Left ventricle myocardium inferior (tissue), 1 donor: ENCODE measurements around the gene L2HGDH. TPM values are rescaled to one million over a fixed set of nuclear protein-coding genes. Genes with fewer than 3 reads are reported as not detected.

Experiments used
- DNase-seq: peaks from one replicate; pipeline ENCODE4 v3.0.0-alpha.2; 2020
- H3K27ac ChIP-seq: fragments of 200-600 bp; replicated peaks from 2 replicates; pipeline ENCODE4 v1.8.0; 2021
- H3K27me3 ChIP-seq: fragments of 200-600 bp; 2 replicates; pipeline ENCODE4 v1.8.0; 2021; ENCODE audit warnings: low read depth
- H3K36me3 ChIP-seq: fragments of 200-600 bp; 2 replicates; pipeline ENCODE4 v1.8.0; 2021
- H3K4me1 ChIP-seq: fragments of 200-600 bp; 2 replicates; pipeline ENCODE4 v1.8.0; 2021
- H3K4me3 ChIP-seq: fragments of 200-600 bp; 2 replicates; pipeline ENCODE4 v1.8.0; 2021; ENCODE audit warnings: mild to moderate bottlenecking, moderate library complexity
- H3K9me3 ChIP-seq: fragments of 200-600 bp; replicated peaks from 2 replicates; pipeline ENCODE4 v1.8.0; 2021
- CTCF ChIP-seq: fragments of 200-600 bp; IDR thresholded peaks from 2 replicates; pipeline ENCODE4 v1.8.0; 2021; ENCODE audit warnings: antibody characterized with exemption, mild to moderate bottlenecking, borderline replicate concordance
- intact Hi-C: fragments of 100-400 bp; cut with micrococcal nuclease; formaldehyde crosslinking; loops from one replicate; pipeline ENCODE4 v1.11.0; 2022
- total RNA-seq: library from RNA; stranded (reverse); fragmentation: NEBNext Ultra II Directional; extraction: Animal tissue kit (Norgen Biotek cat#: 25700); gene quantifications from one replicate; pipeline ENCODE4 v1.2.1, GENCODE V29; 2021
- donor health status: DM: no; HTN: yes; CAD: no; lungs with severe emphysema.

Gene L2HGDH
- total RNA-seq, 1 donor from 2014 or later = 11.3 TPM

DNA sequence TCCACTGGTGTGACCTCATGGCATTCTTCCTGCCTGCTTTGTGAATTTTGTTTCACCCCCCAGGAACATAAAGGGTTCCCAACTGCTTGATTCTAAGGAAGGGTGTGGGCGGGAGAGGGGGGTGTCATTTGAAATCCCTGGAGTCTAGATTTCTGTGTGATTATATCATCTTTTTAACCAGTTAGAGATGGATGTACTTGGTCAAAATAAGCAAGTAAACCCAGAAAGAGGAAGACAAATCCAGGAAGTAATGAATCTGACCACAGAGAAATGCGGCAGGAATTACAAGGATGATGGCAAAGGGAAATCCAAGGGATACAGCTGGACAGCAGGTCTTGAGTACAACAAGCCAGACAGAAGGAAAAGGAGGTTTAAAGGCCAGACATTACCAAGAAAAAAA is 38.9 kb upstream of the L2HGDH start:
- Histone ChIP-seq H3K4me1 (peaks cover 21% of the 10 kb centered on the region), H3K9me3 (no peaks in the 10 kb centered on the region), H3K27me3 (no peaks in the 10 kb centered on the region), H3K36me3 (no peaks in the 10 kb centered on the region), H3K27ac (no peak overlapping the region), H3K4me3 (no peak overlapping the region)
- intact Hi-C loops = no loop called here
- DNase-seq = no peak
- no peak for TF ChIP-seq CTCF

DNA sequence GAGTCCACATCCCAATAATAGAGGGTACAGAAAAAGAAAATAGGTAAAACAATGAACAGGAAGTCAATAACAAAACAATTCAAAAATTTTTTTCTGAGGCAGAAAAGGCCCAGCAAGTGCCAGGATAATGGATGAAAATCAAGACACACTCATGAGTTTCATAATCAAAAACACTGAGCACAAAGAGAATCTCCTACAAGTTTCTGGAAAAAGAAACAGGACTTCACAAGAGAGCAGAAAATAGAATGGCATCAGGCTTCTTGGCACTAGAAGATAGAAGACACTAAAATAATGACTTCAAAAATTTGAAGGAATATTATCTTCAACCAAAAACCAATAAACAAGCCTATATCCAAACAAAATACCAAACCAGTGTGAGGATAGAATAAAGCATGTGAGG is 36.9 kb upstream of the L2HGDH start:
- no peaks in the 10 kb centered on the region for H3K9me3 ChIP-seq
- H3K36me3 ChIP-seq = no peaks in the 10 kb centered on the region
- DNase-seq = no peak
- no peaks in the 10 kb centered on the region for H3K27me3 ChIP-seq
- H3K27ac ChIP-seq = no peak overlapping the region
- peaks cover 26% of the 10 kb centered on the region for H3K4me1 ChIP-seq
- intact Hi-C loops = no loop called here
- H3K4me3 ChIP-seq = no peak overlapping the region
- no peak for TF ChIP-seq CTCF

GRCh38 chr14:50347521-50347920 is 35.5 kb upstream of the L2HGDH start:
- Histone ChIP-seq H3K4me1 (peaks cover 40% of the 10 kb centered on the region), H3K4me3 (no peak overlapping the region), H3K27me3 (no peaks in the 10 kb centered on the region), H3K36me3 (no peaks in the 10 kb centered on the region), H3K27ac (peak overlapping the region; percentile 25), H3K9me3 (no peaks in the 10 kb centered on the region)
- TF ChIP-seq CTCF = no peak
- no peak for DNase-seq
- intact Hi-C loops = no loop called here

DNA sequence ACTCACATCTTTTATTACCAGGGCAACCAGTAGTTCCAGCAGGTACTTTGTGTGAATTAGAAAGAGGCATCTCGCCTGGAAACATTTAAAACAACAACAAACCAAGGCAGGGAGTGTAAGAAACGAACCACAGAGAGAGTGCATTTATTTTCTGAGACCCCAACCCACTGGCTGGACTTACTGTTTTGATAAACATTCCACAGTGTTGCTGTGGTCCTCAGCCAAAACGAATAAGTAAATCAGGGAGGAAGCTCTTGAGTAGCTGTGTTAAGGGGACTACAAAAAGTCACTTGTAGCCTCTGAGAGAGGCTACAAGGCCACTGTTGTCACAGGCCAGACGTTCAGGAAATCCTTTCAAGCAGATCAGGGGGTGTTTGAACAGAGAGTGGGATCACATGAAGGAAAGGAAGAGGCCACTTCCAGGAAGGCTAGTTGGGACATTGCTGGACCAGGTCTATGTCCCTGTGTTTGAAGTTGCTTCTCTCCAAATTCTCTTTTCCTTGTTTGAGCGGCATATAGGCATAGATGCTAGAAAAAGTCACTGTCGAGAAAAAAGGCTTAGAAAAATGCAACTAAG is 33.9 kb upstream of the L2HGDH start:
- no peak for TF ChIP-seq CTCF
- intact Hi-C loops = no loop called here
- Histone ChIP-seq H3K27ac (peak overlapping the region; percentile 9), H3K27me3 (no peaks in the 10 kb centered on the region), H3K4me1 (peaks cover 45% of the 10 kb centered on the region), H3K4me3 (no peak overlapping the region), H3K36me3 (no peaks in the 10 kb centered on the region), H3K9me3 (no peaks in the 10 kb centered on the region)
- DNase-seq = no peak

GRCh38 chr14:50344876-50345563 is 33.0 kb upstream of the L2HGDH start:
- no peak for DNase-seq
- Histone ChIP-seq H3K27ac (peak overlapping the region; percentile 9), H3K9me3 (no peaks in the 10 kb centered on the region), H3K27me3 (no peaks in the 10 kb centered on the region), H3K36me3 (no peaks in the 10 kb centered on the region), H3K4me3 (no peak overlapping the region), H3K4me1 (peaks cover 45% of the 10 kb centered on the region)
- intact Hi-C loops = no loop called here
- no peak for TF ChIP-seq CTCF
